K562 (cell line): ENCODE measurements around the gene EXOC3L2. TPM values are rescaled to one million over a fixed set of nuclear protein-coding genes. Genes with fewer than 3 reads are reported as not detected.

ENCODE experiments used
- ATAC-seq: fragments of 200-7000 bp; cut with Tn5 transposase; 3 replicates; pipeline ENCODE4 v1.9.1; 2020; ENCODE audit warnings: moderate library complexity
- BruUV-seq: library from RNA; stranded (reverse); fragments of 400-500 nt; replicated peaks from 2 replicates; lab custom pipeline; 2021; lab: Mats Ljungman, UMichigan
- CTCF ChIA-PET: fragments of 300-600 bp; formaldehyde crosslinking; extraction: SDS; loops from one replicate; lab custom pipeline; 2021; ENCODE audit warnings: low intra/inter-chr PET ratio; lab: Yijun Ruan, JAX
- POLR2A ChIA-PET: fragments of 300-600, 350-650 bp; sonication (Branson Sonifier 250); formaldehyde crosslinking; extraction: SDS; loops from one replicate; lab custom pipeline; 2021; ENCODE audit warnings: antibody characterized with exemption, inconsistent platforms; lab: Yijun Ruan, JAX
- DNase-seq, 4 experiments: peaks; one replicate each; pipeline versions ENCODE4 v3.0.0 to v3.0.0-alpha.2; 2011 to 2018; ENCODE audit warnings: low spot score in 3 of 4, mixed read lengths in 3 of 4; ENCODE audit errors: extremely low read depth in 1 of 4
- FAIRE-seq: peaks from 2 replicates; lab custom pipeline; 2011; peaks lifted over from hg19 to GRCh38; lab: Jason Lieb, UNC
- H2AFZ ChIP-seq: 2 replicates; pipeline ENCODE4 v1.6.0; 2011; ENCODE audit warnings: low read depth, low read length, control low read depth, inconsistent platforms
- H3K27ac ChIP-seq: fragments of 200-600 bp; 3 replicates; pipeline ENCODE4 v1.8.0; 2011; ENCODE audit warnings: low read depth, mild to moderate bottlenecking, control low read depth, inconsistent platforms, low read length, moderate library complexity, mixed read lengths; ENCODE audit errors: extremely low read depth
- H3K27me3 ChIP-seq, 2 experiments: fragments of 300-600 bp in 1 of 2; 2 replicates in 1 of 2; 3 replicates in 1 of 2; pipeline versions ENCODE4 v1.6.0 to v1.8.0; 2011; ENCODE audit warnings: inconsistent platforms in 2 of 2, low read length in 2 of 2, mild to moderate bottlenecking in 1 of 2, mixed read lengths in 1 of 2, moderate library complexity in 1 of 2; ENCODE audit not compliant: control insufficient read depth in 2 of 2, insufficient read depth in 2 of 2
- H3K36me3 ChIP-seq: fragments of 300-600 bp; 3 replicates; pipeline ENCODE4 v1.8.0; 2011; ENCODE audit warnings: mild to moderate bottlenecking, low read length, inconsistent platforms; ENCODE audit not compliant: control insufficient read depth, insufficient read depth
- H3K4me1 ChIP-seq, 2 experiments: fragments of 200-600 bp in 1 of 2; replicated peaks in 1 of 2; 2 replicates in 1 of 2; 3 replicates in 1 of 2; pipeline versions ENCODE4 v1.5.1 to v1.8.0; 2011; ENCODE audit warnings: inconsistent platforms in 2 of 2, low read length in 2 of 2, mild to moderate bottlenecking in 1 of 2, mixed read lengths in 1 of 2, moderate library complexity in 1 of 2; ENCODE audit not compliant: control insufficient read depth in 2 of 2, insufficient read depth in 2 of 2
- H3K4me2 ChIP-seq: 2 replicates; pipeline ENCODE4 v1.6.1; 2011; ENCODE audit warnings: low read length, control low read depth, inconsistent platforms, mixed read lengths; ENCODE audit not compliant: insufficient read depth
- H3K4me3 ChIP-seq: fragments of 200-600 bp; sonication (generic), shearing (Covaris generic); 2 replicates; pipeline ENCODE4 v1.5.1; 2016; ENCODE audit warnings: control low read depth, inconsistent platforms
- H3K79me2 ChIP-seq: fragments of 200-600 bp; 3 replicates; pipeline ENCODE4 v1.8.0; 2011; ENCODE audit warnings: low read length, inconsistent platforms; ENCODE audit not compliant: control insufficient read depth, insufficient read depth
- H3K9ac ChIP-seq, 2 experiments: 2 replicates each; pipeline versions ENCODE4 v1.6.0 to v1.6.1; 2011; ENCODE audit warnings: low read depth in 2 of 2, low read length in 2 of 2, control low read depth in 1 of 2, inconsistent platforms in 1 of 2, mild to moderate bottlenecking in 1 of 2, mixed read lengths in 1 of 2; ENCODE audit not compliant: insufficient read depth in 1 of 2
- H3K9me1 ChIP-seq: one replicate; pipeline ENCODE4 v1.6.0; 2011; ENCODE audit warnings: inconsistent platforms, mild to moderate bottlenecking, low read length, moderate library complexity; ENCODE audit not compliant: control insufficient read depth, insufficient read depth
- H3K9me3 ChIP-seq: replicated peaks from 2 replicates; pipeline ENCODE4 v1.5.1; 2011; ENCODE audit warnings: low read depth, low read length, inconsistent platforms; ENCODE audit not compliant: control insufficient read depth, insufficient read depth
- H4K20me1 ChIP-seq: replicated peaks from 2 replicates; pipeline ENCODE4 v1.6.1; 2011; ENCODE audit warnings: low read length, inconsistent platforms, mixed read lengths; ENCODE audit not compliant: control insufficient read depth, insufficient read depth
- ARID1B ChIP-seq: fragments of 450-650 bp; IDR thresholded peaks from 2 replicates; pipeline ENCODE4 v1.6.1; 2016; ENCODE audit warnings: antibody characterized with exemption, mild to moderate bottlenecking, inconsistent platforms
- ARID3A ChIP-seq: IDR thresholded peaks from 2 replicates; pipeline ENCODE4 v1.6.1; 2012; ENCODE audit warnings: low read depth, low read length, improper control_type of control experiment, borderline replicate concordance
- BCOR ChIP-seq: fragments of 450-650 bp; IDR thresholded peaks from 2 replicates; pipeline ENCODE4 v1.6.1; 2016
- BRCA1 ChIP-seq, 2 experiments: fragments of 450-650 bp in 1 of 2; sonication (generic) in 1 of 2; formaldehyde crosslinking in 1 of 2; IDR thresholded peaks; 2 replicates each; pipeline versions ENCODE4 v1.5.0 to v1.6.1; 2017 to 2020; ENCODE audit warnings: mild to moderate bottlenecking in 1 of 2, missing genetic modification reagents in 1 of 2
- MAFK ChIP-seq: IDR thresholded peaks from 2 replicates; pipeline ENCODE4 v1.6.1; 2011; ENCODE audit warnings: low read length, improper control_type of control experiment
- MYBL2 ChIP-seq, 2 experiments: fragments of 450-650 bp in 1 of 2; sonication (generic) in 1 of 2; formaldehyde crosslinking in 1 of 2; IDR thresholded peaks; 2 replicates each; pipeline versions ENCODE4 v1.6.1 to v1.8.1; 2017 to 2022; ENCODE audit warnings: borderline replicate concordance in 1 of 2, inconsistent platforms in 1 of 2, low read depth in 1 of 2, mild to moderate bottlenecking in 1 of 2, missing genetic modification reagents in 1 of 2, moderate library complexity in 1 of 2
- MYC ChIP-seq, 2 experiments: fragments of 250-450 bp in 1 of 2; sonication (Bioruptor Pico) in 1 of 2; IDR thresholded peaks; 2 replicates each; pipeline versions ENCODE4 v1.5.1 to v1.6.1; 2012 to 2021; ENCODE audit warnings: low read depth in 2 of 2, borderline replicate concordance in 1 of 2, improper control_type of control experiment in 1 of 2, low read length in 1 of 2, mild to moderate bottlenecking in 1 of 2, moderate library complexity in 1 of 2
- NR2C2 ChIP-seq, 2 experiments: fragments of 200-800 bp in 1 of 2; sonication (Bioruptor generic) in 1 of 2; sonication (generic) in 1 of 2; formaldehyde crosslinking in 1 of 2; IDR thresholded peaks; 2 replicates each; pipeline versions ENCODE4 v1.6.1 to v1.8.0; 2016 to 2022; ENCODE audit warnings: mild to moderate bottlenecking in 1 of 2, missing compliant biosample characterization in 1 of 2, missing genetic modification characterization in 1 of 2, missing genetic modification reagents in 1 of 2
- POLR2G ChIP-seq: fragments of 200-400 bp; formaldehyde crosslinking; IDR thresholded peaks from 2 replicates; pipeline ENCODE4 v1.6.1; 2017; ENCODE audit warnings: low read depth, mild to moderate bottlenecking, antibody characterized with exemption, low read length, moderate library complexity
- ZBTB7A ChIP-seq: IDR thresholded peaks from 2 replicates; pipeline ENCODE4 v1.6.1; 2011; ENCODE audit warnings: low read depth, mild to moderate bottlenecking, low read length, moderate library complexity, borderline replicate concordance; ENCODE audit not compliant: control insufficient read depth
- ZNF140 ChIP-seq: fragments of 250-450 bp; sonication (Bioruptor Pico); IDR thresholded peaks from 2 replicates; pipeline ENCODE4 v1.8.0; 2021; ENCODE audit warnings: moderate library complexity, mild to moderate bottlenecking, inconsistent platforms
- ZNF174 ChIP-seq: fragments of 250-450 bp; sonication (Bioruptor Pico); IDR thresholded peaks from 2 replicates; pipeline ENCODE4 v1.4.0; 2020; ENCODE audit warnings: mild to moderate bottlenecking
- WGBS: fragments of 100-300 bp; shearing (Covaris generic); methylation state at CpG from one replicate; pipeline ENCODE4 v1.1.6; 2016; ENCODE audit warnings: low coverage, mixed read lengths; ENCODE audit not compliant: insufficient coverage; ENCODE audit errors: missing lambda C conversion rate; 5-methylcytosine and 5-hydroxymethylcytosine counted together
- in situ Hi-C: fragments of 300-500 bp; cut with MboI; formaldehyde crosslinking; loops from 4 replicates; pipeline ENCODE4 v1.15.0; 2018; ENCODE audit warnings: inconsistent platforms, mixed read lengths
- intact Hi-C: fragments of 100-400 bp; cut with micrococcal nuclease; formaldehyde crosslinking; loops from 2 replicates; pipeline ENCODE4 v1.14.2; 2022
- polyA plus RNA-seq, 8 experiments: library from polyadenylated mRNA; depleted of rRNA in 4 of 8; stranded (reverse) in 5 of 8; unstranded in 3 of 8; fragments of >200 nt; fragmentation: Nextera tagmentation in 2 of 8; fragmentation: Illumina TruSeq in 1 of 8; extraction: Ambion mirVana in 2 of 8; extraction: Trizol in 1 of 8; gene quantifications; 2 replicates each; pipeline versions ENCODE4 v1.2.1 to v1.2.3, GENCODE V29; 2011 to 2014; ENCODE audit warnings: inconsistent platforms in 1 of 8, missing spikeins in 1 of 8
- total RNA-seq, 7 experiments: library from RNA; depleted of rRNA in 6 of 7; stranded (reverse); fragments of >200 nt in 6 of 7; fragmentation: Illumina TruSeq in 2 of 7; extraction: Trizol in 2 of 7; gene quantifications; 2 replicates each; pipeline versions ENCODE4 v1.2.1 to v1.2.3, GENCODE V29; 2011 to 2021; ENCODE audit warnings: low replicate concordance in 1 of 7
- TF ChIP-seq, protein P1 (sequence below): fragments of 200-800 bp; sonication (Bioruptor generic); IDR thresholded peaks from 2 replicates; pipeline ENCODE4 v1.6.1; 2017; ENCODE audit warnings: missing genetic modification characterization, missing compliant biosample characterization

The EXOC3L2 gene
- total and polyA plus RNA-seq, 9 of the 15 experiments (the other 6 are each of a cell fraction or from before 2014, with no cell fraction given): 0.31 to 19.0 (median 2.4) TPM

DNA sequence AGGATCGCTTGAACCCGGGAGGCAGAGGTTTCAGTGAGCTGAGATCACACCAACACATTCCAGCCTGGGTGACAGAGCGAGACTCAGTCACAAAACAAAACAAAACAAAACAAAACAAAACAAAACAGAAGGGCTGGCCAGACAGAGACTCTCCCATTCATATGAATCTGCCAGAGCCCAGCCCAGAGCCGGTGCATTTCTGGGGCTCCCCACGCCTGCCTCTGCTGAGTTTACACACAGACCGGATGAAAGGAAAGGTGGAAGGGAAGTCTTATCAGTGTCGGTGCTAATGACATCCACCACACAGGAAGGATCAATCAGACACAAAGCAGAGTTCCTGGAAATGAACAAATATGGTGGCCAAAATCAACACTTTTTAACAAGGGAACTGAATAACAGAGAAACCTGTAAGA is 74.0 kb downstream of the EXOC3L2 start (continued):
- 0 out of 2 replicates have a peak, but pooled peaks have one; percentile 27 for TF ChIP-seq ARID3A

- Histone ChIP-seq H3K4me3 (peak overlapping the region; percentile 10; the same call in 1 of the 2 replicates), H3K9ac (peak overlapping the region; percentile 54 to 87), H4K20me1 (peaks cover 6% of the 10 kb centered on the region), H3K9me3 (no peaks in the 10 kb centered on the region), H3K4me2 (peak overlapping the region; percentile 54), H3K27me3 (no peaks in the 10 kb centered on the region), H3K79me2 (peaks cover 14% of the 10 kb centered on the region; the same call in 2 of the 3 replicates), H3K4me1 (peaks cover 41 to 47% of the 10 kb centered on the region in 2 experiments), H2AFZ (no peak overlapping the region), H3K9me1 (no peaks in the 10 kb centered on the region), H3K36me3 (no peaks in the 10 kb centered on the region), H3K27ac (peak overlapping the region; percentile 67; the same call in 1 of the 3 replicates)
- peak in 3 of 4 experiments; percentile 57 to 60 (median 58) for DNase-seq
- BruUV-seq: no TSS peak
- ATAC-seq: peak; percentile 58
- FAIRE-seq: peak; percentile 54
- in situ Hi-C loops (no loop called here), intact Hi-C loops (no loop called here)
- WGBS: 55% methylated on average over 19 of the region's 21 CpGs
- CTCF ChIA-PET: no interaction called here
- POLR2A ChIA-PET: interaction anchor here (0.6 to 2.2 kb wide), 6 partner anchors 10 to 338 kb away, joined by 3 to 6 read pairs (median 4); partner anchors contain the start of gene FOSB
- TF ChIP-seq POLR2G: 0 out of 2 replicates have a peak, but pooled peaks have one; percentile 12
- TF ChIP-seq MAFK: no peak
- no peak for TF ChIP-seq NR2C2 (CRISPR knock-in tag; IDR thresholded peaks at IDR 0.05)
- TF ChIP-seq NR2C2 (tag; IDR thresholded peaks at IDR 0.05): no peak
- TF ChIP-seq ZNF140 (CRISPR knock-in tag): no peak
- TF ChIP-seq ARID1B: no peak
- 0 out of 2 replicates have a peak, but pooled peaks have one; percentile 10 for TF ChIP-seq ZBTB7A
- no peak for TF ChIP-seq MYBL2 (IDR thresholded peaks at IDR 0.05; ENCODE audit: low read depth)
- no peak for TF ChIP-seq MYBL2 (CRISPR knock-in tag; IDR thresholded peaks at IDR 0.05; ENCODE audit: borderline replicate concordance)
- 0 out of 2 replicates have a peak, but pooled peaks have one; percentile 3 for TF ChIP-seq MYC (IDR thresholded peaks at IDR 0.05; ENCODE audit: low read depth, low read length)
- TF ChIP-seq MYC (CRISPR knock-in tag; IDR thresholded peaks at IDR 0.05; ENCODE audit: borderline replicate concordance, low read depth): no peak
- TF ChIP-seq ZNF174 (CRISPR knock-in tag): no peak
- TF ChIP-seq, protein P1, sequence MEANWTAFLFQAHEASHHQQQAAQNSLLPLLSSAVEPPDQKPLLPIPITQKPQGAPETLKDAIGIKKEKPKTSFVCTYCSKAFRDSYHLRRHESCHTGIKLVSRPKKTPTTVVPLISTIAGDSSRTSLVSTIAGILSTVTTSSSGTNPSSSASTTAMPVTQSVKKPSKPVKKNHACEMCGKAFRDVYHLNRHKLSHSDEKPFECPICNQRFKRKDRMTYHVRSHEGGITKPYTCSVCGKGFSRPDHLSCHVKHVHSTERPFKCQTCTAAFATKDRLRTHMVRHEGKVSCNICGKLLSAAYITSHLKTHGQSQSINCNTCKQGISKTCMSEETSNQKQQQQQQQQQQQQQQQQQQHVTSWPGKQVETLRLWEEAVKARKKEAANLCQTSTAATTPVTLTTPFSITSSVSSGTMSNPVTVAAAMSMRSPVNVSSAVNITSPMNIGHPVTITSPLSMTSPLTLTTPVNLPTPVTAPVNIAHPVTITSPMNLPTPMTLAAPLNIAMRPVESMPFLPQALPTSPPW (CRISPR knock-in tag): peak; percentile 38; the same call in 1 of the 2 replicates
- no peak for TF ChIP-seq BRCA1 (IDR thresholded peaks at IDR 0.05)
- TF ChIP-seq BRCA1 (CRISPR knock-in tag; IDR thresholded peaks at IDR 0.05): 0 out of 2 replicates have a peak, but pooled peaks have one; percentile 35
- TF ChIP-seq BCOR: peak; percentile 80
Observed at GRCh38 chr19:45170146-45171106, 74.8 kb downstream of the EXOC3L2 start.
